GM12891 (cell line): ENCODE data around the gene PCGF3.

Experiments used
- DNase-seq: peaks from one replicate; pipeline ENCODE4 v3.0.0; 2011; ENCODE audit warnings: low spot score; ENCODE audit not compliant: insufficient read length
- FAIRE-seq: peaks from 2 replicates; lab custom pipeline; 2011; peaks lifted over from hg19 to GRCh38; lab: Jason Lieb, UNC
- PAX5 ChIP-seq: IDR thresholded peaks from 2 replicates; pipeline ENCODE4 v1.6.1; 2011; ENCODE audit warnings: low read length, moderate library complexity, mild to moderate bottlenecking; ENCODE audit not compliant: insufficient read depth, severe bottlenecking
- POLR2A ChIP-seq: IDR thresholded peaks from 2 replicates; pipeline ENCODE4 v1.6.1; 2011; ENCODE audit warnings: low read depth, low read length, control low read depth
- POLR2AphosphoS5 ChIP-seq: IDR thresholded peaks from 2 replicates; pipeline ENCODE4 v1.6.1; 2011; ENCODE audit warnings: low read depth, low read length, control low read depth
- POU2F2 ChIP-seq: IDR thresholded peaks from 2 replicates; pipeline ENCODE4 v1.6.1; 2011; ENCODE audit warnings: low read depth, mild to moderate bottlenecking, control low read depth, low read length, moderate library complexity
- SPI1 ChIP-seq: IDR thresholded peaks from 2 replicates; pipeline ENCODE4 v1.6.1; 2011; ENCODE audit warnings: low read depth, low read length, control low read depth
- TAF1 ChIP-seq: IDR thresholded peaks from 2 replicates; pipeline ENCODE4 v1.6.1; 2011; ENCODE audit warnings: low read depth, low read length, control low read depth

PCGF3 gene

GRCh38 chr4:712916-713632 is 7.4 kb downstream of the PCGF3 start:
- DNase-seq, result no peak
- TF ChIP-seq PAX5 (no peak), POLR2AphosphoS5 (no peak), POLR2A (no peak), POU2F2 (no peak), TAF1 (no peak)
- FAIRE-seq, result no peak

GRCh38 chr4:714087-714486 is 8.5 kb downstream of the PCGF3 start:
- TF ChIP-seq TAF1, result no peak
- no peak for TF ChIP-seq POU2F2
- no peak for TF ChIP-seq PAX5
- TF ChIP-seq POLR2AphosphoS5, result no peak
- no peak for TF ChIP-seq SPI1
- no peak for TF ChIP-seq POLR2A
- FAIRE-seq (no peak), DNase-seq (no peak)

GRCh38 chr4:717601-718320 is 12.1 kb downstream of the PCGF3 start:
- TF ChIP-seq POLR2AphosphoS5, result no peak
- no peak for TF ChIP-seq POLR2A
- TF ChIP-seq PAX5, result no peak
- no peak for TF ChIP-seq TAF1
- TF ChIP-seq SPI1, result no peak
- no peak for FAIRE-seq
- no peak for DNase-seq

- no peak for FAIRE-seq
- no peak for TF ChIP-seq POLR2A
- TF ChIP-seq TAF1, result no peak
- no peak for TF ChIP-seq SPI1
- no peak for TF ChIP-seq POU2F2
- TF ChIP-seq PAX5, result no peak
- no peak for TF ChIP-seq POLR2AphosphoS5
Observed at GRCh38 chr4:718460-718859, 12.8 kb downstream of the PCGF3 start.

GRCh38 chr4:720111-720860 is 14.7 kb downstream of the PCGF3 start:
- no peak for TF ChIP-seq POLR2A
- no peak for TF ChIP-seq TAF1
- TF ChIP-seq SPI1, result no peak
- no peak for TF ChIP-seq POLR2AphosphoS5
- TF ChIP-seq POU2F2, result no peak
- no peak for TF ChIP-seq PAX5
- no peak for FAIRE-seq
- DNase-seq, result no peak

More at GRCh38 chr4:718460-718859, 12.8 kb downstream of the PCGF3 start:
- DNase-seq, result no peak

GRCh38 chr4:721261-722168 is 15.9 kb downstream of the PCGF3 start:
- TF ChIP-seq POLR2A, result no peak
- TF ChIP-seq PAX5, result no peak
- TF ChIP-seq POLR2AphosphoS5, result no peak
- TF ChIP-seq TAF1, result no peak
- TF ChIP-seq SPI1, result no peak
- TF ChIP-seq POU2F2, result no peak
- no peak for DNase-seq
- no peak for FAIRE-seq

- TF ChIP-seq SPI1, result no peak
- no peak for TF ChIP-seq TAF1
- DNase-seq (no peak), FAIRE-seq (no peak)
Observed at GRCh38 chr4:722169-722725, 16.6 kb downstream of the PCGF3 start.

GRCh38 chr4:722851-723360 is 17.3 kb downstream of the PCGF3 start:
- TF ChIP-seq SPI1 (no peak), POLR2A (no peak), POLR2AphosphoS5 (no peak), PAX5 (no peak), TAF1 (no peak), POU2F2 (no peak)
- DNase-seq, result no peak
- no peak for FAIRE-seq
